Keratinocyte (primary cell): ENCODE results near the gene UTF1. TPM values are rescaled to one million over a fixed set of nuclear protein-coding genes. Genes with fewer than 3 reads are reported as not detected.

Experiments
- DNase-seq: peaks from one replicate; pipeline ENCODE4 v3.0.0-alpha.2; 2011; ENCODE audit warnings: low read depth, missing footprints, low spot score
- FAIRE-seq: peaks from 2 replicates; lab custom pipeline; 2011; peaks lifted over from hg19 to GRCh38; lab: Jason Lieb, UNC
- H2AFZ ChIP-seq: 2 replicates; pipeline ENCODE4 v1.6.0; 2012; ENCODE audit warnings: low read length, control low read depth, inconsistent platforms; ENCODE audit not compliant: control insufficient read depth
- H3K27ac ChIP-seq: 2 replicates; pipeline ENCODE4 v1.5.1; 2011; ENCODE audit warnings: low read length; ENCODE audit not compliant: control insufficient read depth, insufficient read depth
- H3K27me3 ChIP-seq: 3 replicates; pipeline ENCODE4 v1.6.0; 2011; ENCODE audit warnings: low read length; ENCODE audit not compliant: control insufficient read depth, insufficient read depth; ENCODE audit errors: extremely low read depth
- H3K36me3 ChIP-seq, 2 experiments: 2 replicates in 1 of 2; 3 replicates in 1 of 2; pipeline ENCODE4 v1.5.1; 2011; ENCODE audit warnings: low read length in 2 of 2, mild to moderate bottlenecking in 1 of 2; ENCODE audit not compliant: control insufficient read depth in 2 of 2, insufficient read depth in 2 of 2; ENCODE audit errors: extremely low read depth in 1 of 2
- H3K4me1 ChIP-seq: 3 replicates; pipeline ENCODE4 v1.5.1; 2011; ENCODE audit warnings: low read length; ENCODE audit not compliant: control insufficient read depth, insufficient read depth; ENCODE audit errors: extremely low read depth
- H3K4me2 ChIP-seq: 3 replicates; pipeline ENCODE4 v1.6.0; 2011; ENCODE audit warnings: low read depth, low read length; ENCODE audit not compliant: control insufficient read depth, insufficient read depth; ENCODE audit errors: extremely low read depth
- H3K4me3 ChIP-seq, 3 experiments: fragments of 200-600 bp in 1 of 3; sonication (generic) in 1 of 3; 2 replicates in 2 of 3; 3 replicates in 1 of 3; pipeline ENCODE4 v1.5.1; 2011 to 2016; ENCODE audit warnings: low read length in 3 of 3, mild to moderate bottlenecking in 3 of 3, control low read depth in 2 of 3, inconsistent platforms in 1 of 3, low read depth in 1 of 3, mixed read lengths in 1 of 3, mixed run types in 1 of 3, moderate library complexity in 1 of 3; ENCODE audit not compliant: control insufficient read depth in 2 of 3, insufficient read depth in 2 of 3; ENCODE audit errors: extremely low read depth in 1 of 3
- H3K79me2 ChIP-seq: 2 replicates; pipeline ENCODE4 v1.6.0; 2012; ENCODE audit warnings: low read length; ENCODE audit not compliant: control insufficient read depth, insufficient read depth
- H3K9ac ChIP-seq: 3 replicates; pipeline ENCODE4 v1.6.0; 2011; ENCODE audit warnings: low read length; ENCODE audit not compliant: control insufficient read depth, insufficient read depth; ENCODE audit errors: extremely low read depth
- H3K9me1 ChIP-seq: 3 replicates; pipeline ENCODE4 v1.6.0; 2011; ENCODE audit warnings: low read length; ENCODE audit not compliant: control insufficient read depth, insufficient read depth; ENCODE audit errors: extremely low read depth
- H3K9me3 ChIP-seq: 2 replicates; pipeline ENCODE4 v1.5.1; 2012; ENCODE audit warnings: low read depth, low read length; ENCODE audit not compliant: control insufficient read depth
- H4K20me1 ChIP-seq: 3 replicates; pipeline ENCODE4 v1.6.0; 2011; ENCODE audit warnings: low read length; ENCODE audit not compliant: control insufficient read depth, insufficient read depth; ENCODE audit errors: extremely low read depth
- CTCF ChIP-seq, 3 experiments: IDR thresholded peaks in 1 of 3; conservative IDR thresholded peaks in 1 of 3; optimal IDR thresholded peaks in 1 of 3; 2 replicates in 2 of 3; 3 replicates in 1 of 3; pipeline versions ENCODE3 to v1.5.1; 2011; ENCODE audit warnings: low read length in 3 of 3, mild to moderate bottlenecking in 3 of 3, moderate library complexity in 2 of 3, control low read depth in 1 of 3, inconsistent platforms in 1 of 3; ENCODE audit not compliant: insufficient read depth in 2 of 3; ENCODE audit errors: extremely low read depth in 1 of 3
- EZH2 ChIP-seq: IDR thresholded peaks from one replicate; pipeline ENCODE4 v1.6.1; 2012; ENCODE audit warnings: inconsistent platforms, mild to moderate bottlenecking, low read length, moderate library complexity
- dilution Hi-C: fragments of 300-500 bp; cut with MboI; formaldehyde crosslinking; loops from one replicate; pipeline ENCODE4 v1.7.0; 2020; ENCODE audit warnings: low sequenced_read_pairs; ENCODE audit not compliant: extremely low pct_ligation_motif_present
- polyA plus RNA-seq, 5 experiments: library from polyadenylated mRNA; depleted of rRNA in 3 of 5; stranded (reverse) in 3 of 5; stranded (forward) in 1 of 5; unstranded in 1 of 5; fragments of >200 nt; gene quantifications; 1 replicate in 1 of 5; 2 replicates in 3 of 5; 3 replicates in 1 of 5; pipeline versions ENCODE4 v1.2.1 to v1.2.3, GENCODE V29; 2011 to 2012; ENCODE audit warnings: missing spikeins in 2 of 5, low read depth in 1 of 5, low replicate concordance in 1 of 5

UTF1 gene
- polyA plus RNA-seq, 1 donor (not counting 4 experiments of a cell fraction or from before 2014, with no cell fraction given): not detected

GRCh38 chr10:133235265-133235855, 5.3 kb downstream of the UTF1 start:
- Histone ChIP-seq H3K4me2 (no peak overlapping the region), H3K9me1 (no peaks in the 10 kb centered on the region), H3K4me3 (no peak overlapping the region), H3K27me3 (peaks cover 86% of the 10 kb centered on the region), H3K4me1 (no peaks in the 10 kb centered on the region), H3K36me3 (no peaks in the 10 kb centered on the region), H2AFZ (no peak overlapping the region), H4K20me1 (no peaks in the 10 kb centered on the region), H3K9me3 (no peaks in the 10 kb centered on the region), H3K27ac (no peak overlapping the region), H3K79me2 (no peaks in the 10 kb centered on the region), H3K9ac (no peak overlapping the region)
- no peak for FAIRE-seq
- dilution Hi-C loops: no loop called here
- TF ChIP-seq CTCF (optimal IDR thresholded peaks at IDR 0.05 in 1 of 3, IDR thresholded peaks at IDR 0.05 in 1 of 3, conservative IDR thresholded peaks at IDR 0.05 in 1 of 3; ENCODE audit: extremely low read depth in 1 of 3, insufficient read depth in 2 of 3, low read length in 3 of 3): no peak
- peak; percentile 38 for TF ChIP-seq EZH2
- DNase-seq: no peak

GRCh38 chr10:133235932-133236331, 5.9 kb downstream of the UTF1 start:
- TF ChIP-seq CTCF (optimal IDR thresholded peaks at IDR 0.05 in 1 of 3, IDR thresholded peaks at IDR 0.05 in 1 of 3, conservative IDR thresholded peaks at IDR 0.05 in 1 of 3; ENCODE audit: extremely low read depth in 1 of 3, insufficient read depth in 2 of 3, low read length in 3 of 3) (no peak), EZH2 (no peak)
- FAIRE-seq: no peak
- DNase-seq: no peak

More at GRCh38 chr10:133235932-133236331, 5.9 kb downstream of the UTF1 start:
- H3K4me1 ChIP-seq: no peaks in the 10 kb centered on the region
- peaks cover 84% of the 10 kb centered on the region for H3K27me3 ChIP-seq
- no peak overlapping the region for H3K4me2 ChIP-seq
- H2AFZ ChIP-seq: no peak overlapping the region
- H3K9me1 ChIP-seq: no peaks in the 10 kb centered on the region
- no peaks in the 10 kb centered on the region for H3K36me3 ChIP-seq
- H4K20me1 ChIP-seq: no peaks in the 10 kb centered on the region
- H3K27ac ChIP-seq: no peak overlapping the region
- H3K79me2 ChIP-seq: no peaks in the 10 kb centered on the region
- no peak overlapping the region for H3K9ac ChIP-seq
- no peaks in the 10 kb centered on the region for H3K9me3 ChIP-seq
- dilution Hi-C loops: no loop called here
- no peak overlapping the region for H3K4me3 ChIP-seq
